Non-pigmented ciliary epithelial cell (primary cell): ENCODE results near the gene FRMPD4.

Source experiments
- DNase-seq: peaks from one replicate; pipeline ENCODE4 v3.0.0-alpha.2; 2010; ENCODE audit warnings: low read depth

Gene FRMPD4

GRCh38 chrX:12210971-12211370 is 72.7 kb downstream of the FRMPD4 start:
- DNase-seq = no peak

- no peak for DNase-seq
These were observed 85.4 kb downstream of the FRMPD4 start for GRCh38 chrX:12223650-12224049.

GRCh38 chrX:12225107-12225506 is 86.8 kb downstream of the FRMPD4 start:
- no peak for DNase-seq

GRCh38 chrX:12227412-12228041 is 89.3 kb downstream of the FRMPD4 start:
- no peak for DNase-seq

GRCh38 chrX:12228862-12229261 is 90.6 kb downstream of the FRMPD4 start:
- DNase-seq = no peak

GRCh38 chrX:12229986-12230385 is 91.7 kb downstream of the FRMPD4 start:
- no peak for DNase-seq

GRCh38 chrX:12234534-12235329 is 96.5 kb downstream of the FRMPD4 start:
- DNase-seq = no peak

GRCh38 chrX:12236156-12236555 is 97.9 kb downstream of the FRMPD4 start:
- DNase-seq = no peak

- DNase-seq = no peak
These were observed 98.9 kb downstream of the FRMPD4 start for GRCh38 chrX:12237131-12237530.

- DNase-seq = no peak
These were observed 99.5 kb downstream of the FRMPD4 start for GRCh38 chrX:12237771-12238170.

GRCh38 chrX:12239356-12240082 is 101.2 kb downstream of the FRMPD4 start:
- DNase-seq = no peak

GRCh38 chrX:12240491-12240890 is 102.2 kb downstream of the FRMPD4 start:
- DNase-seq = no peak

GRCh38 chrX:12241026-12241425 is 102.8 kb downstream of the FRMPD4 start:
- no peak for DNase-seq

GRCh38 chrX:12245650-12246645 is 107.7 kb downstream of the FRMPD4 start:
- DNase-seq = peak; percentile 23

GRCh38 chrX:12249997-12250396 is 111.7 kb downstream of the FRMPD4 start:
- no peak for DNase-seq

- DNase-seq = no peak
These were observed 124.9 kb downstream of the FRMPD4 start for GRCh38 chrX:12263211-12263610.

- DNase-seq = no peak
These were observed 131.2 kb downstream of the FRMPD4 start for GRCh38 chrX:12269484-12269883.

GRCh38 chrX:12278151-12278550 is 139.9 kb downstream of the FRMPD4 start:
- no peak for DNase-seq

GRCh38 chrX:12282991-12283390 is 144.7 kb downstream of the FRMPD4 start:
- DNase-seq = no peak

- DNase-seq = peak; percentile 13
These were observed 154.9 kb downstream of the FRMPD4 start for GRCh38 chrX:12292996-12293765.

- no peak for DNase-seq
These were observed 159.1 kb downstream of the FRMPD4 start for GRCh38 chrX:12297353-12297752.
